Measurements from ENCODE around the gene RAD51B.

Gene RAD51B

DNA sequence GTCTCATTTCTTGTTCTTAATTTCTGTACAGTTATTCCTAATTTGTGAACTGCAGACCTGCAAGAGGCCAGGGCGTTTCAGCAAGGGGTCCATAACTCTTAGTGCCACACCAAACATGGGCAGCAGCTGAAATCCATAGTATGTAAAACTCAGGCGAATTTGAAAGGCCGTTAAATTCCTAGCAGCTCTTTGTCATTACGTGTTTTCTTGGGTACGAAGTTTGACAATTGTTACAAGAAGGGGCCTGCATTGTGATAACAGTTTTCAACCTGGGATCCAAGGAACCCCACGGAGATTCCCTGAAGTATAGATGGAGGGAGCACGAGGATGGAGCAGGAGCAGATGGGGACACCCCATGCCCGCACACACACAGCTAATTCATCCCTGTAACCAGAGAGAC, 685.3 kb downstream of the RAD51B start:
- no peak for DNase-seq

DNA sequence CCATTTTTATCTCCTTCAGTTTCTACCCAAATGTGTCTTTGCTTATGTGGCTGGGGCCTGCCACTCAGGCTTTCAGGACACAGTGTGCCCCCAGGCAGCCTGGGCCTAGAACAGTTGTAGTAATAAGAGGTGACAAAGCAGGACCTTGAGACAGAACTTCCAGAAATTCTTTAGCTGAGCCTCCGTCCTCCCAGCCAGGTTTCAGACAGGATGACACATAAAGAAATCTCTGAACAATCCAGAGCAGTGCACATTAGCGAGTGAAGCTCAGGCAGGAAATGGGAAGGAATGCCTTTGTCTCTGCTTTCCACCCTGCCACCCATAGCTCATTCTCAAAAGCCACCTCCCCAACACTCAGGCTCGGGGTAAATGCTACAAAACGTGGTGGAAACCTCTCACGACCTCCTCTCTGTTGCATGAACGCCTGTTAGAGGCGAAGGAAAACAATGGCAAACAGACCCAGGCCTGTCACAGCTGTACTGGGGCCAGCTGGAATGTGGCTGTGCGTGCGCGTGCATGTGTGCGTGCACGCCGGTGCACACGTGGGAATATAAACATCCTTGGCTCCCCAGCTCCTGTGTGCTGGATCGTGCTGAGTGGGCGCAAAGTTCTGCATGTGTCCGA, 686.6 kb downstream of the RAD51B start:
- peak; percentile 94 for DNase-seq

DNA sequence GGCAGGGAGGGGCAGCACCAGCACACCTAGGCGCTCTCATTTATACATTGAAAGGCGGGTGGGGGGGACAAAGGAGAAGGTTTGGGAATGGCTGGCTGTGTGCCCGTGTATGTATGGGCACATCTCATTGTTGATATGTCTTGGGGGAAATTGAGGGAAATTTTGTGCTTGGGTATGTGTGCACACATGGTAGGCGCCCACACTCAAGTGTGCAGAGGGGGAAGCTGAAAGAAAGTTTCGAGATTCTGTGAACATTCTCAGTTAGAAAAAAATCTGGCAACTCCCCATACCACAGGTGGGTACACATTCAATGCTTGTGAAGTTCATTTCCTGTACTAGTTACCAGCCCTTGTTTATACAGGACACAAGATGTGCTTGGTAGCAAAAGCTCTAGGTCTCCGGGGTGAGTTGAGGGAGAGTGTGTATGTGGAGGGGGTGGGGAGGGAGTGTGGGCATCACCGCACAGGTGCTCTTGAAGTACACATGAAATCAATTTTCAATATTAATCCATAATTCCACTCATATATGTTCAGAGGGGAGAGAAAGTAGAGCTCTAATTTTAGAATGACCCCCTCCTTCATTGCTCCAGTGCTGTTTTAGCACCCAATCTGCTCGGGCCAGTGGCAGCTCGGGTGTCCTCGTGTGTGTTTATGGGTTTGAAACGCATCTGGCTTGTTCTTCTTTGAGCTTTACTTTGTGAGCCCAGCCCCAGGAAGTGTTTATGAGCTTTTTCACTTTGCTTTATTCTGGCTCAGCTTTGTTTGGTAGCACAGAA, 687.3 kb downstream of the RAD51B start:
- DNase-seq, result no peak

DNA sequence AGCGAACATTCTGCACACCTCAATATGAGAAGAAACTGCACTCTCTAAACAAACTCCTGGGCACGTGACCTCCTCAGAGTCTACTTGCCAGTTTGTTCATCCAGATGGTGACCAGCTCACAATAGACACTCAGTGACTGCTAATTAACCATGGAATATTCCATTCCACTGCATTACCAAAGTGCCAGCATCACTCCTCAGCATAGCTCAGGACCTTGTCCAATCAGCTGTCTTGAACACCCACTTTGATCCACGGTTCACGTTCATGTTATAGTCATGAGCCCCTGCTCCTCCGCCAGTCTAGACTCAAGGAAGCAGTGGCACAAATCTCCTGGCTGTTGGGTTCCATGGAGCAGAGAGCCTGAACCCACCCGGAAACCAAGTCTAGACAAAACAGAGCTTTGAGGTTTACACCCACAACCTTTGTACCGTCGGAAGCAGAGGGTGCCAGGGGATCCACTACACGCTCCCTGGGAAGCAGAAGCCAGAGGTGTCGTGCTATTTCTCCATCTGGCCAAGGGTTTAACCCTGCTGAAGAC, 688.0 kb downstream of the RAD51B start:
- no peak for DNase-seq

DNA sequence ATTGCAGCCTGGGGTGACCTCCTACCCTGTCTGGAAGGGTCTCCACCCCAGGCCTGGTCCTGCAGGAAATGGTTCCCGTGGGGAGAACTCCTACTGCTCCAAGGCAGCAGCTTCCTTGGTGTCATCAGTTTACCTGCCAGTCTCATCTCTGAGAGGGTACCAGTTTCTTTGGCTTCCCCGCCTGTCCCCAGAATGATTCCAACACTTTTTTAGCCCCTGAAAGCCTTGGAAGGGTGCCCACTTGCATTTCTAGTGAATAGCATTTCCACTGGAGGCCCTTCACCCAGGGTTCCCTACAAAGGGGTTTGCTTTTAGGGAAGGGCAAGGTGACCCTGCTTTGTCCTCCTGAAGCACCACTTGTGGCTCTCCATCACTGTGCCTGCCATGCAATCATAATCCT, 689.0 kb downstream of the RAD51B start:
- no peak for DNase-seq

DNA sequence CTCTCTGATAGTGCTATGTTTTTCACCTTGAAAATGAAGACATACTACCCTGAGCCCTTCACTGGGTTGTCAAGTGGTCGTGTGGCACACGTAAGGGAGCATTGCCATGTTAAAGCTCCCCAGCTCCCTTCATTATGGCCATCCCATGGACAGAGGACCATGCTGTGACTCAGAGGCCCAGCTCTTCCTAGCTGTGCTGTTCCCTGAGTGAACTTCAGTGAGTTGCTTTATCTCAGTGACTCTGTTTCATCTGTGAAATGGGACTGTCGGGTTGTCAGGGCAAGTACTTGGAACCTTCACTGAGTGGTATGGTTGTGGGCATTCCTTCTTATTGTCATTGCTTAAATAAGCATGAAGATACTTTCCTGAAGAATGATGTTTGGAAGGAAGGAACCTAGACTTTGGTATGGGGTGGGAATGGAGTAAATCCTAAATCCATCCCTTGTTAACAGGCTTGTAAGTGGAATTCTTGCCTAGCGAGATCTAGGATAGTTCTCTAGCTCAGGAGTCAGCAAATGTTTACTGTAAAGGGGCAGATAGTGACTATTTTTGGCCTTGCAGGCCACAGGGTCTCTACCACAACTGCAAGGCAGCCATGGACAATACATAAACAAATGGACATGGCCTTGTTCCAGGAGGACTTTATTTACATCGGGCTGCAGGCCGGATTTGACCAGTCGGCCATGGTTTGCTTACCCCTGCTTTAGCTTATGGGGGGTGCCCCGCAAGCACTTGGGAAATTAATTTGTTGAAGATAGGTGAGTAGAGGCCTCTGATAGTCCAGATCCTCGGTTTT, 689.8 kb downstream of the RAD51B start:
- DNase-seq, result no peak

DNA sequence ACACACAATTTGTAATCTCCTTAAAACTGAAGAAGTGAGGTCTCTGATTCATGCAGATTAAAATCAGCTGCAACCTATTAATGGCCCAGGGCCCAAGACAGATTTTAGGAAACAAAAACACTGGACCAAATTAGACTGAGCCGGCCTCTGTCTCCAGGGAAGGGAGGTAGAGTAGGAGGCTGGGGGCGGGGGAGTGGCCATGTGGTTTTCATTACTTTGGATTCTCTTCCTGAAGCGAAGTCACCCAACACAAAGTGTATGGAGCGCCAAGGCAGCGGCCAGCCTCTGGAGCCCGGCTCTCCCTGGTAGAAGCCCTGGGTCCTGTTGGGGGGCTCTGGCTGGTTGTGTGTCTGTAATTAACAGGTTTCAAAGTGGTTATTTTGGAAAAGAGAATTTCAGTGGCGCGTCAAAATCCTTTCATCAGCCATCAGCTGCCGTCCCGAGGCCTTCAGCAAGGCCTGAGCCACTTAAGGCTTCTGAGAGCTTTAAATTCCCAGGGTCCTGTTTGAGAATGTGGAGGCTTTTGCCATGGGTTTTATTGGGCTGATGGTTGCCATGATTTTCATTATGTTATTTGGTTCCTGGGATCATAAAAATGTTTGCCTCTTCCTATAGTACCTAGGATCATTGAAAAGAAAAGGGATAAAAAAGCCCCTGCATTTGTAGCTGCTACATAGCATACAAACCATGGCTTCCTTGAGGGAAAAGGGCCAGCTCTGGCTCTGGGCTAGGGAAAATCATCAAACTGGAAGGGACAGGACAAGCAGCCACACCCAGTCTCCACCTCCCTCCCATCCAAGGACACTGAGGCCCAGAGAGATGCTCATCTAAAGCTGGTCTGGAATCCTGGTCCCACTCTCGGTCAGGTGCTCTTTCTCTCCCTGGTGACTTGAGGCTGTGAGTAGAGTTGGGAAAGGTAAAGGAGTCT, 690.9 kb downstream of the RAD51B start:
- DNase-seq, result peak; percentile 98

DNA sequence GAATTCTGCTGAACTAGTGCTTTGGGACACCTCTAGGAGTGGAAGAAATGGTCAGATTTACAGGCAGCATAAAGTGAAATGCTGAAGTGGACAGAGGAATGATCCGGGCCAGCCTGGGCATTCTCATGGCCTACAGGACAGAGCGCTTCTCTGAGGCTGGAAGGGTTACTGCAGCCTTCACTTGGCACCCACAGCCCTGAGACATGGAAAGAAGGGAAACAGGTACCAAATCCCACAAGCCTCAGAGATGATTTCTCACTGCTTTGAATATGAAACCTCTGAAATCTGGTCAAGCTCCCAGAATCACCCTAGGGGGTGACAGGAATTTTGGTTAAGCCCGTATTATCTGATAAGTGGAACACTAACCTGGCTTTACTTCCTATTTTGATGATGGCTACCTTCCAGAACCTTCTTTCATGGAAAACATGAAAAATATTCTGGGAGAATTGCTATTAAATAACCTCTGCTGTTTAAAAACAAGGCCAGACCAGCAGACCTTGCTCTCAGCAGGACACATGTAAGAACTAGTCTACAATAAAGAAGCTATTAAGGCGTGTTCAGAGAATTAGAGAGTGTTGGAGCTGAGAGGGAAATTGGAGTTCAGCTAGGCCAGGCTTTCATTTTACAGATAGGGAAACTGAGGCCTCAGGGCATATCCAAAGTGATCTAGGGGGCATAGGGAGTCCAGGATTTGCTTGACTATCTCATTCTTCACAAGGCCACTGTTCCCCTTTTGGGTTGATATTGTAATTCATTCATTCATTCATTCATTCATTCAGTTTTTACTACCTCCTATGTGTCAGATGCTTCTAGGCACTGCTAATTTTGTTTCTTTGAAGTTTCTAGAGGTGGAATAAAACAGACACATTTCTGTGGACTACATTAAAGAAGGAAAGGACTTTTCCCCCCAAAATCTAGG, 691.8 kb downstream of the RAD51B start:
- DNase-seq, result no peak

DNA sequence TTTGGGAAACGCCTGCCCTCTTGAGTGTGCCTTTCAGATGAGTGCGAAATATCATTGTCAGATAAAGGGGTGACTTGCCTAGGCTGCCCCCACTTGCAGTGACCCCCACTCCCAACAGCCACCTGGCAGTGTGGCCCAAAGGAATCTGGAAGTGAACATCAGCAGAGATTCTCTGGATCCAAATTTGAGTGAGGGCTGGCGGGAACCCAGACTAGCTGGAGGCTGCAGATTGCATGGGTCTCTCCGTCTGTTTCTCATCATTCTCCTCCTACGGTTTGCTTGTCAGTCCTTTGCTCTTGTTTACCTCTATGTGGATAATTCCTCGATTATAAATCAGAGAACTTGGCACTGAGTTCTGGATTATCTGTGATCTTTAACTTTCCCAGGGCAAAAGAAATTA, 692.5 kb downstream of the RAD51B start:
- DNase-seq, result peak; percentile 71

DNA sequence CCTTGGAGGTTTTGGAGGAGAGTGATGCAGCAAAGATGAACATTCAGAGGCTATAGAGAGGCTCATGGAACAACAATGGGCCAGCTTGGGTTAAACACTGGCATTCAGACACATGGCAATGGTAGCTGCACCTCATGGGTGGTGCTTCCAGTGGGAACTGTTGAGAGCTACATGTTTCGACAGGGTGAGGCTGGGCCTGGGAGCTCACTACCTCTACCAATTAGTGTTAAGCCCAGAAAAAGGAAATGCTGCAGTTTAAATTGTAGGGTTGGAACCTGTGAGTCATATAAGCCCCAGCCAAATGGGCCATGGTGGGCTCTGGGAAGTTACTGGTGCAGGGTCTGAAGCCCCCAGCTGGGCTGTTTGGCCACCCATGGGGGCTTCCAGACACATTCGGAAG, 693.6 kb downstream of the RAD51B start:
- no peak for DNase-seq

DNA sequence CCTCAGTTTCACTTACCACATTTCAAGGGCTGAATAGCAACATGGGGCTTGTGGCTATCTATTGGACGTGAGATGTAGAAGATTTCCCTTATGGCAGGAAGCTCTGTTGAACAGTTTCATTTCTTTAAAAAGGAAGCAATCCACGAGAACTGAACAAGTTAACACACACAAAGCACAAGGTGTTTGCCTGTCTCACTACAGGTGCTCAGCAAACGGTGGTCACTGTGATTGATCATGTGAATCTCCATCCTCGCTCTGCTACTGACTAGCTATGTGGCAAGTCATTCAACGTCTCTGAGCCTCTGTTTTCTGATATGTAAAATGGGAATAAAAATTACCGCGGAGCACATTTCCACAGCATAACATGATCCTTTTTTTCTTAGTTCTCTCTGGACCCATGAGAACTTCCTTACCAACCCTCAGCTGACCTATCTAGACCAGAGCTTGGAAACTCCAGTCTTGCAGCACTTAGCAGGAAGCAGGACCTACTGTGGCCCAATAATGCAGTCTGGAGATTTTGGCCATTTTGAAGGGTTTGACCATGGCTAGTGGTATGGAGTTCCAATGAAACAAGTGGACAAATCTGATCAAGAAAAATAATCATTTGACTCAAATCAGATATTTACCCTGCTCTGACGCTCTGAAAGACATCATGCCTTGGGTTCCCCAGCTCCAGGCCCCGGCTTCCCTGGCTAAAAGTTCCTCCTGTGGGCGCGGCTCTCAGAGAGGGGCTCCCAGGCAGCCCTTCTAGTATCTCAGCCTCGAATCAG, 694.4 kb downstream of the RAD51B start:
- DNase-seq, result no peak

DNA sequence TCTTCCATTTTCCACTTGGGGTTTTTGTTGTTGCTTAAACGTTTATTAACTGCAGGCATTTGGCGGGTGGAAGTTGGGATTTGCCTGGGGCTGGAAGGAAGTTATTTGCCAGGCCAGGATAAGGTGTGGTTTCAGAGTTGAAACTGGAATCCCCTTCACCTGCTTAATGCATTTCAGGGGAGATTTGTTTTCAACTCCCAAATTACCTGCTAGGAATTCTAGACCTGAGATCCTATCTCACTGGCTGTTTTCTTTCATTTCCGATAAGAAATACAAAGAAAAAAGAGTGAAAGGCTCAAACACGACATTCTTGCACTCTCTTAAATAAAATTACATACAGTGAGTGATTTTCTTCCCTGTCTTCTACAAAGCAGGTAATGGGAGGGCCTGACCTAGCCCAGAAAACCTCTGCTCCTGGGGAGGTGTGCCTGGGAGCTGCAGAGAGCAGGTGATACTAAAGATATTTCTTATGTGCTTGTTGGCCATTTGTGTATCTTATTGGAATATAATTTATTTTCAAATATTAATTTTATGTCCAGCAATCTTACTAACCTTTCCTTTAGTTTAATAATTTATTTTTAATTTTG, 695.1 kb downstream of the RAD51B start:
- DNase-seq, result no peak

DNA sequence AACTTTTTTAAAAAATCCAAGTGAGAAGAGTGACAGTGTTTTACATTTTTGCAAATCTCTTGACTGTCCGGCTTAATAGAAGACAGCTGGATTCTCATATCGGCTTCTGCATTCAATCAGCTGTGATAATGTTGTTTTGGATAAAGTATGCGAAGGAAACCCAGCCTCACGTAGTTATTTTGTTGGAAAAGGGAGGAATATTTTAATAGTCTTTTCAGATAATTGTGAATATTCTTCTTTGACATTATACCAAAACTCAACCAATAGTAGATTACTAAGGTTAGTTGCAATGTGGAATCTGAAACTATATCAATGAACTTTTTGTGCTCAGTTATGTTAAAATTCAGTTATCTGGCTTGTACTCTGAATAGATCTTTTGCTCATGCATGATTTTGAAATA, 696.8 kb downstream of the RAD51B start:
- DNase-seq, result no peak

DNA sequence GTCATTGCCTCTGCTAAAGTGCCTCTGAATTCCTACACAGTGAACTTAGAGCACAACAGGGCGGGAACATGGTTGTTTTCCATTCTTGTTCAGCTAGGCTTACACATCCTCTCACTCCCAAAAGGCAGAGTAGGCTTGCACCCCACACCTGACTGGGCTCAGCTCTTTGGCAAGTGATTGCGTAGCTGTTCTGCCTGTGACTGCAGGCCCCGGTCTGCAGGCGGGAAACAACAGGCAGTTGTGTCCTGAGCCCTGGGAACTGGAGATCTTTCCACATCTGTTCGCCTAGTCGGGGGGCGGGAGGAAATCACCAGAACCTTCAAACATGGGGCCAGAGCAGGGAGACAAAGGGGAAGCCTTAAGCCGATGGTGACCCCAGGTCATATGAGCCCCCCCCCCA, 698.6 kb downstream of the RAD51B start:
- DNase-seq, result no peak

DNA sequence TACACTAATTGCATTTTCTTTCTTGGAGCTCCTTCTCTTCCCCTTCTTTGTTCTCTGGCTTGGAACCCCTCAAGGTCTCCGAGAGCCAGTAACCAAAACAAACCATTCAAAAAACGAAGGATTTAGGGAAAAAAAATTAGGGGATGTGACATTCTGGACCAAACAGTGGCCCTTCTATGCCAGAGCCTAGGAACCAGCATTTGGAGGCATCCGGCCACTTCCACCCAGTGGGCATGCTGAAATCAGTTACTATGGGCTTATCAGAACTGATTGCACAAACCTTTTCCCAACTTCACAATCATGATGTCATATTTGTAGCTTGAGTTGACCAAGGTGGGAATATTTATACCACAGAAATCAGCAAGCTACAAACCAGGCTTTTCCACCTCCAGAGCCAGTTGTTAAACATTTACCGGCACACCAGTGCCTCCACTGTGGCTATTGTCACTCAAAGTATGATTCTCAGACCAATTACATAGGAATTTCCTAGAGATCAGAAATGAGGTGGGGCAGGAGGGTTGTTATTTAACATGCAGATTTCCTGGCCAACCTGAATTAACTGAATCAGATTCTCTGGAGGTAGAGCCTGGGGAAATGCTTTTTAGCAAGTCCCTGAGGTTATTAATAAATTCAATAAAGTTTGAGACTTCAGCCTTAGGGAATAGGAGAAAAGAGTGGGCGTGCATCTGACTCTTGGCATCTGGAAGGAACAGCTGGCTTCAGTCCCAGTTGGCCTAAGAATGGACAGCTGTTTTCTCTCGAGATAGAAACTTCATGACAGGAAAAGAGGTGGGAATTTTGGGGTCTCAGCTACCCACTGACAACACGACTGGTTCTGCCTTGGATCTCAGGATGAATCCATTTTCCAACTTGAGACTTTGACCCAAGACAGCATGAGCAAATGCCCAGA, 699.4 kb downstream of the RAD51B start:
- no peak for DNase-seq

DNA sequence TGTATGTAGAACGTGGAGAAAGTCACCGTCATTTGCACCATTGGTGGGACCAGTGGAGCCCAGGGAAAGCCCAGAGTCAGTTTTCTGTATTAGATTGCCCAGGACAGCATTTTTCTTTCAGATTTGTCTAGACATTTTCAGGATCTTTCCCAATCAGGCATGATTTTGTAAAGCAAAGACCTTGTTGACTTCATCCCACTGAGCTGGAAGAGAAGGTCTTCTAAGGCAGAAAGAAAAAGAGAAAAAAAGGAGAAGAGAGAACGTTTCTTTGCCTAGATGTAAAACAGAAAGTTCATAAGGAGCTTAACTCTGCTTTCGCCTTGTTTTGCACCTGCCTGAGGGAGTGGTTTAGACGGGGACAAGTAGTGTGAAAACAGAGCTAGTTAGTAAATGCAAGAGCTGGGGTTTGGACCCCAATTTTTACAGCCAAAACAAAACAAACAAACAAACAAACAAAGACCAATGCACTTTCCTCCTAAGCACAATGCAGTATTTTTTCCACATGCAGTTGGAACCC, 700.1 kb downstream of the RAD51B start:
- no peak for DNase-seq

DNA sequence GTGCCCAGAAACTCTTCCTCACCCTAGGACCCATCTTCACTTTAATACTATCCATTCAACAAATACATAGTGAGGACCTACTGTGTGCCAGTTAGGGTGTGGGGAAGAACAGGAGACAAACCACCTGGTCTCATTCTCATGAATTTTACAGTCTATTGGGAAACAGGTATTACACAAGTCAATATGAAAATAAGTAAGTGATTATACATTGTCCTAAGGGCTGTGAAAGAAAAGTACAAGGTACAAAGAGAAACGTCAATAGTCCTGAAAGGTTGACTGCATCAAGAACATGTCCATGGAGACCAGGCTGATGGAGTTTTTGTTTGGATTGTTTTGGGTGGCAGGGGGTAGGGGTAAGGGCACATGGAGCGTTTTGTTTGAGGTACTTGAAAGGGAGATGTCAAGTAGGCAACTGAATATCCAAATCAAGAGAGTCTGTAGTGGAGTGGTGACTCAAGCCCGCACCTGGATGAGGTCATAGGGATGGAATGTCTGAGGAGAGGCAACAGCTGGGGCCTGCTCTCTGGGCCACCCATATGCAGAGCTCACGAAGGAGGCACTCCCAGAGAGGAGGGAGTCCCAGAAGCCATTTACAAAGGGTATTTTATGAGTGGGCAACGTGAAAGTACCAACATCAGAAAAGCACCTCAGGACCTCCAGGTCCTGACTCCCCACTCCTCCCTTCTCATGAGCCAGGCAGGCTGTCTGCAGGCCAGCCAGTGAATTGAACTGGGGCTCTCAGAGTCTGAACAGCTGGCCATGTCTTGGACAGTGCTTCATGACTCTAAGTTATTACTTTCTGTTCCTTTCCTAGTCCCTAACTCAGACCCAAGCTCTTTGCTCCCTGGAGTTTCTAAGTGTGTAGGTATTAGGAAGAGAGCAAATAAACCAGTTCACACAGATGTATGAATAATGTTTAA, 701.3 kb downstream of the RAD51B start:
- DNase-seq, result no peak

DNA sequence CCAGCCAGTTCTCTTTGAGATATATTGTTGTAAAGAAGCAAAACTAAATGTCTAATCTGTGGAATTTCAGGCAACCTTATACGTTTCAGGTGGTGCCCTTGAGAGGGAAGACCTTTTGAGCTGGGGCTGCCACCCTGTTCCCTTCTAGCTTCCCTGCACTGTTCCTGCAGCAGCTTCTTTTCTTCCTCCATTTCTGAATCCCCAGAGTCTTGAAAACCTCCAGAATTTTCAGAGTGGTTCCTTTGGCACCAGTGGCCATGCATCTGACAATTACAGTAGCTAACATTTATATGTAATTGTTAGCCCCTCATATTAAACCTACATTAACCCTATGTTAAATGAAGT, 702.0 kb downstream of the RAD51B start:
- DNase-seq, result no peak
